ENCODE measurements around the gene PTPRH.

GRCh38 chr19:55178781-55179599 lies 30.3 kb downstream of the PTPRH start:
- no peak for TF ChIP-seq POLR2A (IDR thresholded peaks at IDR 0.05; ENCODE audit: low read depth)
- TF ChIP-seq EP300 (IDR thresholded peaks at IDR 0.05), result no peak
- no peak for TF ChIP-seq CTCF (IDR thresholded peaks at IDR 0.05)
- TF ChIP-seq POLR2AphosphoS5 (IDR thresholded peaks at IDR 0.05), result no peak
